AG04449 (cell line): ENCODE measurements around the gene MTERF4.

Experiments used
- CTCF ChIA-PET: fragments of 350-600 bp; formaldehyde crosslinking; extraction: SDS; loops from one replicate; lab custom pipeline; 2021; ENCODE audit warnings: antibody characterized with exemption; lab: Yijun Ruan, JAX
- POLR2A ChIA-PET: fragments of 400-600, 350-600 bp; formaldehyde crosslinking; extraction: SDS; loops from one replicate; lab custom pipeline; 2020; ENCODE audit warnings: antibody characterized with exemption, inconsistent platforms; lab: Yijun Ruan, JAX
- DNase-seq: peaks from one replicate; pipeline ENCODE4 v3.0.0-alpha.2; 2010; ENCODE audit warnings: low read depth, low spot score
- H3K4me3 ChIP-seq: 2 replicates; pipeline ENCODE4 v1.5.1; 2011; ENCODE audit warnings: low read depth, mild to moderate bottlenecking, control low read depth, low read length
- CTCF ChIP-seq: IDR thresholded peaks from one replicate; pipeline ENCODE4 v1.5.1; 2011; ENCODE audit warnings: mild to moderate bottlenecking, moderate library complexity, low read length, control low read depth, inconsistent platforms; ENCODE audit not compliant: insufficient read depth; ENCODE audit errors: missing control alignments

MTERF4 gene

DNA sequence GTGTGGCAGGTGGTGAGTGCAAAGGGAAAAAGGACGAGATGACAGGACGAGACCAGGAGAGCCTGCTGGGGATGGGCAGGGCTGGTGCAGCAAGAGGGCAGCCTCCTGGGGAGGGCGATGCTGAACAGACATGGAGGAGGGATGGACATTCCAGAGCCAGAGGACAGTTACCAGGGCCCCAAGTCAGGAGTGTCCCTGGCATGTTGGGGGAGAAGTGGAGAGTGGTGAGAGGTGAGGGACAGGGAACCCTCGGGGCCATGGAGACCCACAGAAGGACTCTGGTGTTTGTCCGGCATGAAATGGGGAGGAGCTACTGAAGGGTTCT, 19.0 kb downstream of the MTERF4 start:
- POLR2A ChIA-PET: no interaction called here
- no peak for TF ChIP-seq CTCF
- CTCF ChIA-PET: no interaction called here
- no peak overlapping the region for H3K4me3 ChIP-seq
- DNase-seq: no peak

- no peak for DNase-seq
- no peak for TF ChIP-seq CTCF
- ChIA-PET CTCF (interaction anchor here (1.0 kb wide), 1 partner anchor 143 kb away, joined by 3 read pairs; no protein-coding TSS in a partner anchor), POLR2A (no interaction called here)
- H3K4me3 ChIP-seq: no peak overlapping the region
These were observed 19.6 kb downstream of the MTERF4 start for GRCh38 chr2:241082341-241083090.

DNA sequence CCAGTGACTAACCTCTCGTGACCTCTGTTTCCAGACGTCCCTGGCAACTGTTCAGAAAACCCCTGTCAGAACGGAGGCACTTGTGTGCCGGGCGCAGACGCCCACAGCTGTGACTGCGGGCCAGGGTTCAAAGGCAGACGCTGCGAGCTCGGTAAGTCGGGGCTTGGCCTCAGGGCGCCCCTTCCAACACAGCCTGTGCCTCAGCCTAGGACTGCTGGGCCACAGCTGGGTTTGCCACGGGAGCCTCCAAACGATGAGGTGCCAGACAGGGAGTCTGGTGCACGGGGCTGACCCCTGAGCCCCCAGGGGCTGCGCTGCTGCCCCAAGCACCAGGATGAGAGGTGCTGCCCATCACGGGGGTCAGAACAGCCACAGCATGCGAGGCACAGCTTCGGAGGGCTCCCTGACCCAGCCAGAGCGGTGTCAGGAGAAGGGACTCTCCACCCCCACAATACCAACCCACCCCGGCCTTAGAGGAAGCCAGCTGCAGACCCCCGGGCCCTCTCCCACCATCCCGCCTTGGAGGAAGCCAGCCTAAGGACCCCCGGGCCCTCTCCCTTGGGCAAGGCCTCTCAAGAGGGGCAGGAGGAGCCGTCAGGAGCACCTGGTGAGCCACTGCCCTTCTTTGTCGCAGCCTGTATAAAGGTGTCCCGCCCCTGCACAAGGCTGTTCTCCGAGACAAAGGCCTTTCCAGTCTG, 20.3 kb downstream of the MTERF4 start:
- DNase-seq: no peak
- ChIA-PET CTCF (interaction anchor here (1.0 kb wide), 1 partner anchor 144 kb away, joined by 3 read pairs; no protein-coding TSS in a partner anchor), POLR2A (interaction anchor here (0.6 kb wide), 1 partner anchor 20 kb away, joined by 3 read pairs; the partner anchor contains the start of gene MTERF4)
- no peak for TF ChIP-seq CTCF
- H3K4me3 ChIP-seq: no peak overlapping the region

GRCh38 chr2:241081190-241081642, 20.9 kb downstream of the MTERF4 start:
- DNase-seq: no peak
- H3K4me3 ChIP-seq: no peak overlapping the region
- no peak for TF ChIP-seq CTCF
- CTCF ChIA-PET: interaction anchor here (1.0 kb wide), 1 partner anchor 144 kb away, joined by 3 read pairs; no protein-coding TSS in a partner anchor
- POLR2A ChIA-PET: interaction anchor here (0.6 kb wide), 1 partner anchor 21 kb away, joined by 3 read pairs; the partner anchor contains the start of gene MTERF4

GRCh38 chr2:241080405-241081189, 21.5 kb downstream of the MTERF4 start:
- DNase-seq: no peak
- ChIA-PET CTCF (no interaction called here), POLR2A (no interaction called here)
- no peak overlapping the region for H3K4me3 ChIP-seq
- no peak for TF ChIP-seq CTCF
